Measurements from ENCODE around the gene HELZ. TPM values are rescaled to one million over a fixed set of nuclear protein-coding genes. Genes with fewer than 3 reads are reported as not detected.
A peak's percentile ranks its signal among the peaks of the same experiment; 100 is the strongest.

Gene HELZ
- total and polyA plus RNA-seq, 2 donors (not counting 3 experiments of a cell fraction or from before 2014, with no cell fraction given): 8.0 to 47.3 TPM

DNA sequence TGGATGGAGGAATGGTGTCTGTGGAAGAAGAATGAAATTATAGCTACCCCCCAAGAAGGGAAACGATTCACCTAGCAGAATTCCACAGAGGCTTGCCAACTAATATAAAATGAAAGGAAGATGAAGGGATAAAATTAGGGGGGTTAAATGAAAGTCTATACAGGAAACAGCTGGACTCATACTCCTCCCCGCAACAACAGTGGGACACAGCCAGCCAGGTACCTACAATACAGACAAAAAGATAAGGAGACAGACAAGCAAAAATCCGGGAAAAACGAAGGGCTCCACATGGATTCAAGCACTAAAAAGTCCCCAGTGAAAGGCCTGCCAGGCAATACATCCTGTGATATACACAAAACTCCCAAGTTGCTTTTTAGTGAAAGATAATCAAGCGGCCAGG lies 152.7 kb downstream of the HELZ start:
- intact Hi-C loops (cut with micrococcal nuclease) (no loop called here), dilution Hi-C loops (cut with MboI; ENCODE audit: extremely low pct_ligation_motif_present, low sequenced_read_pairs) (no loop called here)
- H3K9me1 ChIP-seq (replicated peaks; ENCODE audit: control insufficient read depth, extremely low read depth, insufficient read depth, low read length): no peaks in the 10 kb centered on the region
- no peaks in the 10 kb centered on the region for H4K20me1 ChIP-seq (replicated peaks; ENCODE audit: control insufficient read depth, extremely low read depth, insufficient read depth, low read length)
- H2AFZ ChIP-seq (ENCODE audit: low read depth, low read length): no peak overlapping the region
- no peak for FAIRE-seq
- TF ChIP-seq FOS (IDR thresholded peaks at IDR 0.05; ENCODE audit: borderline replicate concordance, insufficient read depth, low read length) (no peak), EZH2 (IDR thresholded peaks at IDR 0.05; ENCODE audit: borderline replicate concordance, low read depth, low read length, severe bottlenecking) (no peak), MYC (IDR thresholded peaks at IDR 0.05; ENCODE audit: low read depth, low read length) (no peak), GATA2 (IDR thresholded peaks at IDR 0.05; ENCODE audit: insufficient read depth, insufficient read length, low read depth, low read length) (no peak), POLR2A (IDR thresholded peaks at IDR 0.05; ENCODE audit: low read depth, low read length) (no peak), JUN (IDR thresholded peaks at IDR 0.05; ENCODE audit: borderline replicate concordance, insufficient read depth, insufficient read length, low read depth) (no peak), POLR2AphosphoS5 (IDR thresholded peaks at IDR 0.05; ENCODE audit: insufficient read depth, low read depth, low read length) (no peak)
- TF ChIP-seq, protein P1, sequence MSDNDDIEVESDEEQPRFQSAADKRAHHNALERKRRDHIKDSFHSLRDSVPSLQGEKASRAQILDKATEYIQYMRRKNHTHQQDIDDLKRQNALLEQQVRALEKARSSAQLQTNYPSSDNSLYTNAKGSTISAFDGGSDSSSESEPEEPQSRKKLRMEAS (IDR thresholded peaks at IDR 0.05; ENCODE audit: insufficient read depth, insufficient read length): no peak
- TF ChIP-seq, protein P2, sequence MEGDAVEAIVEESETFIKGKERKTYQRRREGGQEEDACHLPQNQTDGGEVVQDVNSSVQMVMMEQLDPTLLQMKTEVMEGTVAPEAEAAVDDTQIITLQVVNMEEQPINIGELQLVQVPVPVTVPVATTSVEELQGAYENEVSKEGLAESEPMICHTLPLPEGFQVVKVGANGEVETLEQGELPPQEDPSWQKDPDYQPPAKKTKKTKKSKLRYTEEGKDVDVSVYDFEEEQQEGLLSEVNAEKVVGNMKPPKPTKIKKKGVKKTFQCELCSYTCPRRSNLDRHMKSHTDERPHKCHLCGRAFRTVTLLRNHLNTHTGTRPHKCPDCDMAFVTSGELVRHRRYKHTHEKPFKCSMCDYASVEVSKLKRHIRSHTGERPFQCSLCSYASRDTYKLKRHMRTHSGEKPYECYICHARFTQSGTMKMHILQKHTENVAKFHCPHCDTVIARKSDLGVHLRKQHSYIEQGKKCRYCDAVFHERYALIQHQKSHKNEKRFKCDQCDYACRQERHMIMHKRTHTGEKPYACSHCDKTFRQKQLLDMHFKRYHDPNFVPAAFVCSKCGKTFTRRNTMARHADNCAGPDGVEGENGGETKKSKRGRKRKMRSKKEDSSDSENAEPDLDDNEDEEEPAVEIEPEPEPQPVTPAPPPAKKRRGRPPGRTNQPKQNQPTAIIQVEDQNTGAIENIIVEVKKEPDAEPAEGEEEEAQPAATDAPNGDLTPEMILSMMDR (IDR thresholded peaks at IDR 0.05; ENCODE audit: extremely low read depth in 1 of 2, insufficient read depth in 1 of 2, low read depth in 1 of 2, low read length in 2 of 2): no peak
- H3K36me3 ChIP-seq (ENCODE audit: control insufficient read depth in 2 of 2, extremely low read depth in 1 of 2, insufficient read depth in 2 of 2, low read length in 2 of 2): no peaks in the 10 kb centered on the region
- H3K27me3 ChIP-seq (ENCODE audit: control insufficient read depth in 2 of 2, insufficient read depth in 2 of 2, low read length in 2 of 2): no peaks in the 10 kb centered on the region
- ChIA-PET POLR2A (no interaction called here), CTCF (no interaction called here)
- peaks cover 2% of the 10 kb centered on the region for H3K79me2 ChIP-seq (ENCODE audit: control insufficient read depth, insufficient read depth, low read length)
- no peaks in the 10 kb centered on the region for H3K9me3 ChIP-seq (replicated peaks; ENCODE audit: control insufficient read depth, insufficient read depth, low read length)
- no peak overlapping the region for H3K4me3 ChIP-seq (replicated peaks in 1 of 3; ENCODE audit: insufficient read depth in 1 of 3, low read depth in 1 of 3, low read length in 3 of 3)
- H3K4me2 ChIP-seq (ENCODE audit: insufficient read depth, low read length): no peak overlapping the region
- H3K27ac ChIP-seq (ENCODE audit: insufficient read depth, low read depth, low read length): peak overlapping the region; percentile 23
- peak; percentile 11 for DNase-seq (ENCODE audit: low read depth, low spot score)
- BruUV-seq (replicated peaks): no TSS peak
- H3K4me1 ChIP-seq (ENCODE audit: control insufficient read depth, extremely low read depth, insufficient read depth, low read length): peaks cover 4% of the 10 kb centered on the region
- no peak overlapping the region for H3K9ac ChIP-seq (replicated peaks; ENCODE audit: extremely low read depth, insufficient read depth, low read length)
